BLaER1 treated with 17β-estradiol and CSF1 and Interleukin-3, amounts not matched to agents 10 nM and 100 nM (cell line): ENCODE data around the gene STARD5.
"Not testable (repeated sequence)": the region's sequence is repeated elsewhere in the genome, so short reads cannot be mapped to it uniquely, and the experiment has no call there.

Experiments
- H3K27ac ChIP-seq, 11 experiments: shearing (Covaris generic); formaldehyde crosslinking; 2 replicates each; pipeline ENCODE4 v1.8.1; 2022
- H3K27me3 ChIP-seq, 11 experiments: shearing (Covaris generic); formaldehyde crosslinking; 2 replicates each; pipeline ENCODE4 v1.8.1; 2022
- H3K36me3 ChIP-seq, 11 experiments: shearing (Covaris generic); formaldehyde crosslinking; 2 replicates each; pipeline ENCODE4 v1.8.1; 2022
- H3K4me1 ChIP-seq, 10 experiments: shearing (Covaris generic); formaldehyde crosslinking; 2 replicates each; pipeline ENCODE4 v1.8.1; 2022
- H3K4me2 ChIP-seq, 11 experiments: shearing (Covaris generic); formaldehyde crosslinking; 2 replicates each; pipeline ENCODE4 v1.8.1; 2022
- H3K4me3 ChIP-seq, 10 experiments: shearing (Covaris generic); formaldehyde crosslinking; 2 replicates each; pipeline ENCODE4 v1.8.1; 2022
- H3K9ac ChIP-seq, 11 experiments: shearing (Covaris generic); formaldehyde crosslinking; 2 replicates each; pipeline ENCODE4 v1.8.1; 2022
- H3K9me3 ChIP-seq, 11 experiments: shearing (Covaris generic); formaldehyde crosslinking; replicated peaks in 1 of 11; 2 replicates each; pipeline ENCODE4 v1.8.1; 2022
- H4K20me1 ChIP-seq, 11 experiments: shearing (Covaris generic); formaldehyde crosslinking; 2 replicates each; pipeline ENCODE4 v1.8.1; 2022
- Cebpa-rat ChIP-seq, 11 experiments: shearing (Covaris generic); IDR thresholded peaks; 2 replicates each; pipeline ENCODE4 v1.8.1; 2022

STARD5 gene

DNA sequence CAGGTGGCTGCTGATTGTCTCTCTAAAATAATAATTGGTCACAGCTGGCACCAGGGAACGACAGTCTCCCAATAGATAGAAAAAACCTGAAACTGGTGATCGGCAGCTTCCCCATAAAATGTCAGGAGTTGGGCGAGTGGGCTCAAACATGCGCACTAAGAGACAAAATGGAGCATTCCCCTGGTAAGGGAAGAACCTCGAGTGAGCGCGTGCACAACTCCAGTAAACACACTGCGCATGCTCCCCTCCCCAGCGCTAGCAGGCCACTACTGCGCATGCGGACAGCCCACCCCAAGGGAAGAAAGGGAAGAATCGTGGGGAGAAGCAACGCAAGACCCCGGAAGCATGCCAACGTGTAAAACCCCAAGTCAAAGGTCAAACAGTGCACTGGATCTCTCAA is 7.7 kb upstream of the STARD5 start:
- no peak for TF ChIP-seq Cebpa-rat (IDR thresholded peaks at IDR 0.05)
- no peaks in the 10 kb centered on the region for H3K27me3 ChIP-seq
- no peaks in the 10 kb centered on the region for H3K36me3 ChIP-seq
- H3K4me1 ChIP-seq: peaks cover 11 to 18% (median 15%) of the 10 kb centered on the region in 10 experiments
- no peak overlapping the region for H3K4me3 ChIP-seq
- no peaks in the 10 kb centered on the region for H4K20me1 ChIP-seq
- H3K4me2 ChIP-seq: peak overlapping the region; percentile 33 to 69 (median 56); a peak in 21 of 22 replicates
- no peak overlapping the region for H3K27ac ChIP-seq
- H3K9me3 ChIP-seq: no peaks in the 10 kb centered on the region
- H3K9ac ChIP-seq: no peak overlapping the region

DNA sequence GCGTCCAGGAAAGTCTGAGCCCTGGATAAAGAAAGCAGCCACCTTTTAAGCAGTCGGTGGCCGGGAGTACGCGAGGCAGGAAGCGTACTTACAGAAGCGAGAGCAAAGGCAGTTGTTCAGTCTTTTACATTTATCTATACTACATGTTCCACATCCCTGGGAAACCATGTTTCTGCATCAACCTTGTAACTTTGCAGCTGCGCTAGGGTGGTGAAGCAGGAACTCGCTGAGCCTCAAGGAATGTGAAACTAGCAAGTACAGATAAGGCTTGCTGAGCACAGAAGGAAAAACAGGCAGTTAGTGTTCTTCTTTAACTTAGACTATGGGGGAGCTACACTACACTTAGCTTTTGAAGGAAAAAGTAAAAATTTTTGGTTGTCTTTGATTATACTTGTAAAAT is 7.2 kb upstream of the STARD5 start:
- not testable (repeated sequence) for H3K9me3 ChIP-seq, H3K27me3 ChIP-seq, H4K20me1 ChIP-seq, H3K9ac ChIP-seq, H3K4me3 ChIP-seq, H3K36me3 ChIP-seq, H3K27ac ChIP-seq
- peaks cover 11 to 18% (median 15%) of the 10 kb centered on the region in 10 experiments for H3K4me1 ChIP-seq
- H3K4me2 ChIP-seq: peak overlapping the region; percentile 33 to 69 (median 56)

DNA sequence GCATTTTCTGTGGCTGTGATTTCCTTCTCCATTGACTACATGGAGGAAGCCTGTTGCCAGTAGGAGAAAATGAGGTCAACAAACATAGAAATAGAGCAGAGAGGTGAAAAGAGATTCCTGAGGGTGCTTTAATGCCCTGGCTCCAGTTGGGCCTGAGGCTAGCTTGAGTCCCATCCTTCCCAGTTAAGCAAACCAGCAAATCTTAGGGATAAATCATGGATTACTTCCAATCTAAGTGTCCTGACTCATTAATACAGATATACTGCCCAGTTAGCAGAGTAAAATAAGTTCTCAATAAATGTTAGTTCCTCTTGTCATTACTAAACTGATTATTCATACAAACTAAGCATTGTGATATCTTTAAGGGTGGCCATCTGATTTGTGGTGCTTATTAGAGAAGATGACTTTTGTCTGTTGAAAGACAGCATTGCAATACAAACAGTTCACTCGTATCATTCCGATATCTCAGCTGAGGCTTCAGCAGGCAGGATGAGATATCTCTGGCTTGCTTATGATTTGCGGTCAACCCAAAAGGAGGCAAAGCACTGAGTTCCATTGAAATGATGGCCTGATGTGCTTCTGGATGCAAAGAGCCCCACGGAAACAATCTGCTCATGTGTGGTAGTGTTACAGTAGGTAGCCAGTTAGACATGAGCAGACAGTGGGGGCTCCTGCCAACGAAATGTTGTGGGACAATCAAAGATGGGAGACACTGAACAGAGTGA is 6.6 kb upstream of the STARD5 start:
- no peak overlapping the region for H3K9ac ChIP-seq
- no peak overlapping the region for H3K27ac ChIP-seq
- peak overlapping the region; percentile 33 to 69 (median 56); a peak in 20 of 22 replicates for H3K4me2 ChIP-seq
- H3K9me3 ChIP-seq: no peaks in the 10 kb centered on the region
- TF ChIP-seq Cebpa-rat (IDR thresholded peaks at IDR 0.05): no peak
- H3K4me1 ChIP-seq: peaks cover 11 to 18% (median 15%) of the 10 kb centered on the region in 10 experiments
- no peaks in the 10 kb centered on the region for H4K20me1 ChIP-seq
- H3K27me3 ChIP-seq: no peaks in the 10 kb centered on the region
- no peak overlapping the region for H3K4me3 ChIP-seq
- H3K36me3 ChIP-seq: no peaks in the 10 kb centered on the region

- H3K4me3 ChIP-seq: no peak overlapping the region
- peaks cover 15 to 23% (median 19%) of the 10 kb centered on the region in 10 experiments for H3K4me1 ChIP-seq
- H4K20me1 ChIP-seq: no peaks in the 10 kb centered on the region
- TF ChIP-seq Cebpa-rat (IDR thresholded peaks at IDR 0.05): no peak
- H3K9me3 ChIP-seq: no peaks in the 10 kb centered on the region
- no peak overlapping the region for H3K4me2 ChIP-seq
- no peak overlapping the region for H3K27ac ChIP-seq
- H3K27me3 ChIP-seq: no peaks in the 10 kb centered on the region
- H3K36me3 ChIP-seq: no peaks in the 10 kb centered on the region
- H3K9ac ChIP-seq: no peak overlapping the region
Observed at GRCh38 chr15:81329446-81329845, 5.5 kb upstream of the STARD5 start.

GRCh38 chr15:81327516-81327915 is 3.6 kb upstream of the STARD5 start:
- no peaks in the 10 kb centered on the region for H4K20me1 ChIP-seq
- H3K4me2 ChIP-seq: no peak overlapping the region
- H3K27me3 ChIP-seq: no peaks in the 10 kb centered on the region
- H3K36me3 ChIP-seq: no peaks in the 10 kb centered on the region
- TF ChIP-seq Cebpa-rat (IDR thresholded peaks at IDR 0.05): no peak
- H3K4me1 ChIP-seq: peaks cover 26 to 37% (median 33%) of the 10 kb centered on the region in 10 experiments
- H3K4me3 ChIP-seq: no peak overlapping the region
- no peak overlapping the region for H3K27ac ChIP-seq
- no peaks in the 10 kb centered on the region for H3K9me3 ChIP-seq
- no peak overlapping the region for H3K9ac ChIP-seq

DNA sequence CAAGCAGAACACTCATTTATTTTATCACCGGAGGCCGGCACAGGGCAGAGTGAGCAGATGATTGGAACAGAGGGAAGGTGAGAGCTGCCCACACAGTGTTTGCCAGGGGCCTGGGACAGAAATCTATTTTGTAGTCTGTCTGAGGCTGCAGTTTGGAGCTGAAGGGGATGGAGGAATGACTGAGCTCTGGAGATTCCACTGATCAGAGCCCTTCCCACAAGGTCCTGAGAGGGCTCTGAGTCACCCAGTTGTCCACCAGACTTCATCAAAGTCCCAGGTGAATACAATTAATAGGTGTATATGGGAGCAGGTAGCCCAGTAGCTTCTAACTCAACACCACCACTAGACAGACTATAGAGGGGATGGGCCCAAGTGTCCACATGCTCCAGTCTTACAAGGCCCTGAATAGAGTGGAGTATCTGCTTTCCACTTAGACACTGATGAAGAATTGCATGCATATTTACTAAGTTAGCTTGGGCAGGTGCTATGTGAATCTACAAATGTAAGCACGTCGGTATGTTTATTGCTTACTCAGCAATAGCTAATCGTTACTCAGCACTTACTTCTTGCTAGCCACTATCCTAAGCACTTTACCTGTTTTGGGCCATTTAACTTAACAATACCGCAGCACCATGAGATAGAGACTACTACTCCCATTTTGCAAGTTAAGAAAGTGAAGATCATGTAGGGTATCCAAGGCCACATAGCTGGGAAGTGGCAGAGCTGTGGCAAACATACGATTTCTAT is 2.7 kb upstream of the STARD5 start:
- Histone ChIP-seq H4K20me1 (no peaks in the 10 kb centered on the region), H3K9ac (no peak overlapping the region), H3K9me3 (no peaks in the 10 kb centered on the region), H3K27ac (no peak overlapping the region), H3K4me2 (no peak overlapping the region), H3K36me3 (peaks cover 0 to 6% (median 0%) of the 10 kb centered on the region in 11 experiments; a peak in 3 of 22 replicates), H3K4me3 (no peak overlapping the region), H3K4me1 (peaks cover 30 to 37% (median 34%) of the 10 kb centered on the region in 10 experiments), H3K27me3 (no peaks in the 10 kb centered on the region)
- TF ChIP-seq Cebpa-rat (IDR thresholded peaks at IDR 0.05): no peak

- Histone ChIP-seq H3K4me2 (peak overlapping the region; percentile 80 to 97 (median 92)), H3K36me3 (peaks cover 5 to 33% (median 19%) of the 10 kb centered on the region in 11 experiments; a peak in 15 of 22 replicates), H3K4me1 (peaks cover 17 to 26% (median 21%) of the 10 kb centered on the region in 10 experiments; a peak in 19 of 20 replicates), H3K9me3 (no peaks in the 10 kb centered on the region), H3K27ac (peak overlapping the region in 8 of 11 experiments; percentile 5 to 69 (median 38); a peak in 8 of 22 replicates), H3K9ac (peak overlapping the region; percentile 63 to 81 (median 74)), H3K4me3 (peak overlapping the region; percentile 60 to 80 (median 68)), H4K20me1 (no peaks in the 10 kb centered on the region), H3K27me3 (no peaks in the 10 kb centered on the region)
- no peak for TF ChIP-seq Cebpa-rat (IDR thresholded peaks at IDR 0.05)
Observed at GRCh38 chr15:81323559-81323943, 390 bp downstream of the STARD5 start.

DNA sequence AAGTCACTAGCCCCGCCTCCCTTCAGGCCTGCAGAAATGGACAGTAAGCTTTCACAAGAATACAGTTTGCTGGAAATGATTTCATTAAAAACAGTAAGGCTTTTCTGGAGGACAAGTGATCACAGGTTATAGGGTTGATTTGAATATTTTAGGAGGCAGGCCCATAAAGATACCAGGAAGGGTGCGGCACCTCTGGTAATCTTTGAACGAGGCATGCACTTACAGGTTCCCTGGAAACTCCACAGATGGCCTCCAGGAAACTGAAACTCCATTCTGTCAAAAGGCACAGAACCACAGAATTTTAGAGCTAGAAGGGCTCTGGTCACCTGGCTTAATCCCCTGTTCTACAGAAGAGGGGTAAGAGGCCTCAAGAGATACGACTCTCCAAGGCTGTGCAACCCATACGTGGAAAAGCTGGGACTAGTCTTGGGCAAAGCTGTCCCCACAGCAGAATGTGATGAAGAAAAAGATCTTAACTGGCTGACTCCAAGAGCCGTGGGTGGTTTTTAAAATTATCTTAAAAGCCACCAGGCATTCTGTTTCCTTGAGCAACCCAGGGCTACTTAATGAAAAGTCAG is 1.2 kb downstream of the STARD5 start:
- H3K27ac ChIP-seq: no peak overlapping the region
- peaks cover 17 to 27% (median 21%) of the 10 kb centered on the region in 10 experiments; a peak in 19 of 20 replicates for H3K4me1 ChIP-seq
- H3K9me3 ChIP-seq: no peaks in the 10 kb centered on the region
- H3K27me3 ChIP-seq: no peaks in the 10 kb centered on the region
- H3K4me3 ChIP-seq: peak overlapping the region in 2 of 10 experiments; percentile 17 to 73; a peak in 2 of 20 replicates
- H4K20me1 ChIP-seq: no peaks in the 10 kb centered on the region
- peaks cover 10 to 41% (median 25%) of the 10 kb centered on the region in 11 experiments; a peak in 16 of 22 replicates for H3K36me3 ChIP-seq
- H3K4me2 ChIP-seq: peak overlapping the region; percentile 80 to 97 (median 92)
- no peak for TF ChIP-seq Cebpa-rat (IDR thresholded peaks at IDR 0.05)
- H3K9ac ChIP-seq: no peak overlapping the region

DNA sequence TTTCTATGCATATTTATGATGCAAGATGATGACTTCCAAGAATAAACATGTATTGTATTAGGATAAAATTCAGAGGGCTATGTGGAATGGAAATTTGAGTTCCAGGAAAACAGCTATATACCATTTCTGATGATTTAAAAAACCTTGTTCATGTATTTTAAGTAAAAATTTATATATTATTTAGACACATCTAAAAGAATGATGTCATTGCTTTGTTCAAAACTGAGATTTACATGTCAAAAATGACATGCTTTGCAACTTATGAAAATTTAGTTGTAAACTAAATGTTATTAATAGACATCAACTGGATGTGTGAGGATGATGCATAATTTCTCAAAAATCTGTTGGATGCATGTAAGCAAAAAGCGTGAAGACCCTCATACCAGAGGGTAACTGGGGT is 2.3 kb downstream of the STARD5 start:
- Histone ChIP-seq H3K4me1 (peaks cover 17 to 27% (median 22%) of the 10 kb centered on the region in 10 experiments; a peak in 19 of 20 replicates), H3K9ac (no peak overlapping the region), H4K20me1 (no peaks in the 10 kb centered on the region; a peak in 1 of 22 replicates), H3K36me3 (peaks cover 14 to 52% (median 31%) of the 10 kb centered on the region in 11 experiments; a peak in 17 of 22 replicates), H3K9me3 (no peaks in the 10 kb centered on the region), H3K4me3 (no peak overlapping the region), H3K27me3 (no peaks in the 10 kb centered on the region), H3K27ac (no peak overlapping the region), H3K4me2 (no peak overlapping the region)
- no peak for TF ChIP-seq Cebpa-rat (IDR thresholded peaks at IDR 0.05)
